Measurements from ENCODE around the gene PURB. TPM values are rescaled to one million over a fixed set of nuclear protein-coding genes. Genes with fewer than 3 reads are reported as not detected.
A peak's percentile ranks its signal among the peaks of the same experiment; 100 is the strongest.

PURB gene
- total and polyA plus RNA-seq, 2 of the 4 experiments (the other 2 are of a cell fraction), result 6.3 to 8.8 TPM

DNA sequence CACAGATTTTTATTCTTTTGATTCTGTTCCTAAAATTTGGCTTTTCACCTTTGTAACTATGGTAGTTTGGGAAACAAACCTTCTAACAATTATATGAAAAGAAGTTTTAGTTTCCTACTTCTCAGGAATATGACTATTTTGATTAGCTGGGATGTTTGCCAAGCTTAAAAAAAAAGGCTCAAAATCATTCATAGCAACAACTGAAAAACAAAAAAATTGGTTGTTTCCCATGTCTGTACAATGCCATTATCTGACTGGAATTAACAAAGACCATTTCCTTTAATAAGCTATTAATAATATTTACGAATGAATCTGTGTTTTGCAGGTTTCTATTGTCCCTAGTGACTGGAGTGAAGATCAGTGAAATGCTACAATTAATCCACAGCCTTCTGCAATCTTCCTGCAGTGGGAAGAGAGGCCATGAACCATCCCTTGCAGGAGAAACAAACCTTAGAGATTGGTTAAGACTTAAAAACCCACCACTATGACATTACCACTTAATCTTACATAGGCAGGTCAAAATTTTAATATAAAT, 4.2 kb downstream of the PURB start:
- no peak overlapping the region for H4K5ac ChIP-seq (ENCODE audit: low read depth, low read length)
- peak overlapping the region; percentile 55 for H2AK5ac ChIP-seq (ENCODE audit: low read depth, low read length)
- peak; percentile 0; the same call in 1 of the 2 replicates for ATAC-seq (ENCODE audit: low read depth)
- H3K4me3 ChIP-seq (ENCODE audit: insufficient read depth, low read depth, low read length), result peak overlapping the region; percentile 61
- peak overlapping the region; percentile 73; the same call in 1 of the 2 replicates for H3K4ac ChIP-seq (ENCODE audit: low read depth, low read length)
- peak overlapping the region; percentile 7; the same call in 1 of the 2 replicates for H4K91ac ChIP-seq (ENCODE audit: insufficient read depth, low read depth, low read length)
- H2BK15ac ChIP-seq (ENCODE audit: low read depth, low read length), result no peak overlapping the region
- BruUV-seq (replicated peaks), result no TSS peak
- CTCF ChIA-PET, result interaction anchor here (0.6 to 1.4 kb wide), 2 partner anchors 25 to 293 kb away, joined by 4 read pairs; no protein-coding TSS in a partner anchor
- H3K27ac ChIP-seq (ENCODE audit: insufficient read depth, low read length), result peak overlapping the region; percentile 73
- peak overlapping the region; percentile 81; the same call in 1 of the 2 replicates for H3K56ac ChIP-seq (ENCODE audit: extremely low read depth, insufficient read depth, low read length)
- peak overlapping the region; percentile 47; the same call in 1 of the 2 replicates for H2BK20ac ChIP-seq (ENCODE audit: low read depth, low read length)
- H2BK5ac ChIP-seq (ENCODE audit: low read depth, low read length, poor library complexity, severe bottlenecking), result peak overlapping the region; percentile 84
- dilution Hi-C loops (cut with HindIII; ENCODE audit: low sequenced_read_pairs, unreplicated experiment) (no loop called here), intact Hi-C loops (cut with micrococcal nuclease) (loop anchor here (5.0 kb wide), 1 partner anchor 231 kb away; the partner anchor contains the start of gene TBRG4), in situ Hi-C loops (cut with MboI; ENCODE audit: low sequenced_read_pairs) (no loop called here)
- WGBS, 2 experiments (ENCODE audit: extremely low coverage in 2 of 2, insufficient read length in 1 of 2), result no CpG with 5 or more reads among the region's 1 CpG
- H3K4me1 ChIP-seq (ENCODE audit: control insufficient read depth, insufficient read depth, low read length), result peaks cover 11% of the 10 kb centered on the region
- peak overlapping the region; percentile 84; the same call in 1 of the 2 replicates for H3K23ac ChIP-seq (ENCODE audit: low read depth, low read length)
- peaks cover 41% of the 10 kb centered on the region for H4K20me1 ChIP-seq (ENCODE audit: insufficient read depth, low read length)
- H3K9me3 ChIP-seq (ENCODE audit: control insufficient read depth, insufficient read depth, low read length), result no peaks in the 10 kb centered on the region
- H2AK9ac ChIP-seq (replicated peaks; ENCODE audit: low read depth, low read length, poor library complexity), result no peak overlapping the region
- H3K9me1 ChIP-seq (ENCODE audit: insufficient read depth, low read length), result no peaks in the 10 kb centered on the region
- peaks cover 12% of the 10 kb centered on the region for H3K36me3 ChIP-seq (ENCODE audit: control insufficient read depth, insufficient read depth, low read length)
- peak overlapping the region; percentile 26; the same call in 1 of the 2 replicates for H3K18ac ChIP-seq (ENCODE audit: low read depth, low read length)
- 0 out of 2 replicates have a peak, but pooled peaks have one; percentile 3 for TF ChIP-seq POLR2A (IDR thresholded peaks at IDR 0.05; ENCODE audit: low read depth, low read length)
- no peak for TF ChIP-seq SMC3 (IDR thresholded peaks at IDR 0.05; ENCODE audit: low read depth, low read length)
- H3K4me2 ChIP-seq (ENCODE audit: low read depth, low read length), result peak overlapping the region; percentile 93
- H3K9ac ChIP-seq (ENCODE audit: low read depth, low read length), result peak overlapping the region; percentile 55; the same call in 1 of the 2 replicates
- H3K27me3 ChIP-seq (ENCODE audit: control insufficient read depth, insufficient read depth, low read length), result no peaks in the 10 kb centered on the region
- H3K14ac ChIP-seq (replicated peaks; ENCODE audit: low read depth, low read length), result peak overlapping the region; percentile 82
- POLR2A ChIA-PET (ENCODE audit: unreplicated experiment), result interaction anchor here (0.6 kb wide), 1 partner anchor 8 kb away, joined by 7 read pairs; no protein-coding TSS in a partner anchor
- no peak overlapping the region for H2AFZ ChIP-seq (replicated peaks; ENCODE audit: low read length, poor library complexity)
- no peak for DNase-seq
- H2BK120ac ChIP-seq (ENCODE audit: low read depth, low read length), result peak overlapping the region; percentile 60; the same call in 1 of the 2 replicates
- peaks cover 5 to 29% of the 10 kb centered on the region in 2 experiments for H3K79me1 ChIP-seq (ENCODE audit: low read depth in 1 of 2, low read length in 2 of 2)
- peak overlapping the region; percentile 15 to 78; a peak in 3 of 4 replicates for H4K8ac ChIP-seq (ENCODE audit: low read depth in 2 of 2, low read length in 2 of 2)
